Neural cell (in vitro differentiated cells): ENCODE measurements around the gene HS6ST3. TPM values are rescaled to one million over a fixed set of nuclear protein-coding genes. Genes with fewer than 3 reads are reported as not detected.

Experiments used
- H2AFZ ChIP-seq: fragments of 200-600, 300-800 bp; sonication (generic), shearing (Covaris generic); 2 replicates; pipeline ENCODE4 v1.6.0; 2014; ENCODE audit warnings: low read depth, mild to moderate bottlenecking, antibody characterized with exemption, low read length, moderate library complexity
- H3F3A ChIP-seq: fragments of 200-600 bp; shearing (Covaris generic); 2 replicates; pipeline ENCODE4 v1.6.1; 2016; ENCODE audit warnings: mild to moderate bottlenecking, moderate library complexity, mixed read lengths, antibody characterized with exemption, low read length; ENCODE audit not compliant: insufficient read depth, poor library complexity, severe bottlenecking
- H3K27ac ChIP-seq: fragments of 200-600, 300-800 bp; sonication (generic), shearing (Covaris generic); 2 replicates; pipeline ENCODE4 v1.5.1; 2014; ENCODE audit warnings: mild to moderate bottlenecking, low read length, moderate library complexity
- H3K27me3 ChIP-seq: fragments of 300-800, 200-600 bp; sonication (generic), shearing (Covaris generic); 2 replicates; pipeline ENCODE4 v1.6.0; 2014; ENCODE audit warnings: mild to moderate bottlenecking, low read depth, low read length, moderate library complexity; ENCODE audit not compliant: insufficient read depth
- H3K36me3 ChIP-seq: fragments of 300-800, 200-600 bp; sonication (generic), shearing (Covaris generic); 2 replicates; pipeline ENCODE4 v1.5.1; 2014; ENCODE audit warnings: mild to moderate bottlenecking, antibody characterized with exemption, low read length, moderate library complexity; ENCODE audit not compliant: insufficient read depth
- H3K4me2 ChIP-seq: fragments of 300-800, 200-600 bp; sonication (generic), shearing (Covaris generic); 2 replicates; pipeline ENCODE4 v1.6.0; 2014; ENCODE audit warnings: mild to moderate bottlenecking, low read length
- H3K4me3 ChIP-seq: fragments of 300-800, 200-600 bp; sonication (generic), shearing (Covaris generic); 2 replicates; pipeline ENCODE4 v1.5.1; 2014; ENCODE audit warnings: mild to moderate bottlenecking, low read length, moderate library complexity
- H3K79me2 ChIP-seq: fragments of 200-600 bp; shearing (Covaris generic); replicated peaks from 2 replicates; pipeline ENCODE4 v1.6.0; 2014; ENCODE audit warnings: mild to moderate bottlenecking, low read length, moderate library complexity; ENCODE audit not compliant: insufficient read depth
- H3K9ac ChIP-seq: fragments of 300-800, 200-600 bp; sonication (generic), shearing (Covaris generic); 2 replicates; pipeline ENCODE4 v1.6.1; 2016; ENCODE audit warnings: mild to moderate bottlenecking, low read length, mixed read lengths
- H3K9me2 ChIP-seq: fragments of 200-600 bp; shearing (Covaris generic); 2 replicates; pipeline ENCODE4 v1.6.1; 2016; ENCODE audit warnings: mild to moderate bottlenecking, low read length, mixed read lengths; ENCODE audit not compliant: insufficient read depth
- H3K9me3 ChIP-seq: fragments of 200-600, 300-800 bp; sonication (generic), shearing (Covaris generic); 2 replicates; pipeline ENCODE4 v1.6.1; 2016; ENCODE audit warnings: mild to moderate bottlenecking, mixed run types, low read length, moderate library complexity, mixed read lengths
- H4K20me1 ChIP-seq: fragments of 200-600 bp; shearing (Covaris generic); 2 replicates; pipeline ENCODE4 v1.6.1; 2016; ENCODE audit warnings: mild to moderate bottlenecking, mixed run types; ENCODE audit not compliant: insufficient read depth
- EP300 ChIP-seq: fragments of 450-650 bp; conservative IDR thresholded peaks from 2 replicates; pipeline ENCODE4 v1.6.1; 2014; ENCODE audit warnings: antibody characterized with exemption, mild to moderate bottlenecking, moderate library complexity; ENCODE audit not compliant: poor library complexity, severe bottlenecking
- EZH2 ChIP-seq: fragments of 200-600, 300-800 bp; shearing (Covaris generic), sonication (generic); IDR thresholded peaks from 2 replicates; pipeline ENCODE4 v1.6.1; 2014; ENCODE audit warnings: antibody characterized with exemption, low read length, borderline replicate concordance, mild to moderate bottlenecking; ENCODE audit not compliant: insufficient read depth, poor library complexity, severe bottlenecking
- MXI1 ChIP-seq: fragments of 450-650 bp; conservative IDR thresholded peaks from 2 replicates; pipeline ENCODE4 v1.6.1; 2014; ENCODE audit warnings: antibody characterized with exemption, mild to moderate bottlenecking; ENCODE audit not compliant: poor library complexity, severe bottlenecking
- POLR2AphosphoS5 ChIP-seq: IDR thresholded peaks from 2 replicates; pipeline ENCODE4 v1.6.1; 2012
- RAD21 ChIP-seq: fragments of 450-650 bp; conservative IDR thresholded peaks from 2 replicates; pipeline ENCODE4 v1.6.1; 2014; ENCODE audit warnings: antibody characterized with exemption, mild to moderate bottlenecking, moderate library complexity
- SMC3 ChIP-seq: fragments of 450-650 bp; conservative IDR thresholded peaks from 2 replicates; pipeline ENCODE4 v1.6.1; 2014; ENCODE audit warnings: antibody characterized with exemption, mild to moderate bottlenecking, moderate library complexity; ENCODE audit not compliant: poor library complexity
- TAF1 ChIP-seq: IDR thresholded peaks from 2 replicates; pipeline ENCODE4 v1.6.1; 2012; ENCODE audit warnings: low read depth
- polyA plus RNA-seq: library from polyadenylated mRNA; depleted of rRNA; stranded (reverse); fragments of >200 nt; gene quantifications from 2 replicates; pipeline ENCODE4 v1.2.3, GENCODE V29; 2014
- TF ChIP-seq, protein P1 (sequence below): fragments of 450-650 bp; IDR thresholded peaks from 2 replicates; pipeline ENCODE4 v1.5.1; 2014; ENCODE audit warnings: antibody characterized with exemption, mild to moderate bottlenecking, moderate library complexity; ENCODE audit not compliant: poor library complexity, severe bottlenecking
- TF ChIP-seq, protein P2 (sequence below): IDR thresholded peaks from 2 replicates; pipeline ENCODE4 v1.6.1; 2012; ENCODE audit warnings: borderline replicate concordance

HS6ST3 gene
- polyA plus RNA-seq, 1 donor from 2014 or later: 10.9 TPM

DNA sequence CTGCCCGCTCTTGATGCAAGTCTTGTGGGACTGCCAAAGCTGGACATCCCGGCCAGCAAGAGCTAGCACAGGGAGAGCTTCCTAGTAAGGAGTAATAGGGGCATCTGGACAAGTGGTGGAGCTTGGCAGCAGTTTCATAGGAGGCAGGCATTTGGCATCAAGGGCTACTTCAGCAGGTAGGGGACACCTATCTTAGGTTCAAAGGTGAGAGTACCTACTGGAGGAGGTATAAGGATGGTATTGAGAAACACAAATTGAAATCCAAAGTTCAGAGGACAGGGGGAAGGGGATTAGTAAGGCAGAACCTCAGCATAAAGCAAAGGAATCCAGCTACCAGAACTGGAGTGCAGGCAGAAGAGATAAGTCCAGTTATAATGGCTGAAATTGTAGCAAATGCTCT is 462.7 kb downstream of the HS6ST3 start:
- no peaks in the 10 kb centered on the region for H3K36me3 ChIP-seq
- no peaks in the 10 kb centered on the region for H3K79me2 ChIP-seq
- H3K4me2 ChIP-seq: no peak overlapping the region
- H3K9ac ChIP-seq: no peak overlapping the region
- H3K9me3 ChIP-seq: no peaks in the 10 kb centered on the region
- H2AFZ ChIP-seq: no peak overlapping the region
- H4K20me1 ChIP-seq: no peaks in the 10 kb centered on the region
- TF ChIP-seq POLR2AphosphoS5: no peak
- H3K4me3 ChIP-seq: no peak overlapping the region
- H3K27ac ChIP-seq: no peak overlapping the region
- no peaks in the 10 kb centered on the region for H3K9me2 ChIP-seq
- no peaks in the 10 kb centered on the region for H3F3A ChIP-seq
- H3K27me3 ChIP-seq: no peaks in the 10 kb centered on the region

DNA sequence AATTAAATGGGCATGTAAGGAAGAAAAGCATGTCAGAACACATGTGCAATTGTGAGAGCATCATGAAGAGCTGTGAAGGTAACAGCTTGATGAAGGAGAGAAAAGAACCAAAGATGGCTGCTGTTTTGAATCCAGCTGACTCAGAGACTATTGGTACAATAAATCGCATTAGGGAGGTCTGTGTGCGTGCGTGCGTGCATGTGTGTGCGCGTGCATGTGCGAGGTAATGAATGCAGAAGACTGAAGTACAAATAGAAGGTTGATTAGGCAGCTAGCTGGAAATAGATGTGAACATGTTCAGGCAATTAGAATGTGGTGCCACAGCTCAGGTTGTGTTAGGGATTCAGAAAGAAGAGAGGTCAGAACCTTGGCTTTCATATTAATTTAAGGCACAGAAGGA is 463.9 kb downstream of the HS6ST3 start:
- H3K9me3 ChIP-seq: no peaks in the 10 kb centered on the region
- no peak overlapping the region for H3K4me3 ChIP-seq
- H3K27me3 ChIP-seq: no peaks in the 10 kb centered on the region
- no peaks in the 10 kb centered on the region for H3F3A ChIP-seq
- TF ChIP-seq EP300 (no peak), MXI1 (no peak), TAF1 (no peak), EZH2 (no peak), SMC3 (no peak), POLR2AphosphoS5 (no peak), RAD21 (no peak)
- TF ChIP-seq, protein P1, sequence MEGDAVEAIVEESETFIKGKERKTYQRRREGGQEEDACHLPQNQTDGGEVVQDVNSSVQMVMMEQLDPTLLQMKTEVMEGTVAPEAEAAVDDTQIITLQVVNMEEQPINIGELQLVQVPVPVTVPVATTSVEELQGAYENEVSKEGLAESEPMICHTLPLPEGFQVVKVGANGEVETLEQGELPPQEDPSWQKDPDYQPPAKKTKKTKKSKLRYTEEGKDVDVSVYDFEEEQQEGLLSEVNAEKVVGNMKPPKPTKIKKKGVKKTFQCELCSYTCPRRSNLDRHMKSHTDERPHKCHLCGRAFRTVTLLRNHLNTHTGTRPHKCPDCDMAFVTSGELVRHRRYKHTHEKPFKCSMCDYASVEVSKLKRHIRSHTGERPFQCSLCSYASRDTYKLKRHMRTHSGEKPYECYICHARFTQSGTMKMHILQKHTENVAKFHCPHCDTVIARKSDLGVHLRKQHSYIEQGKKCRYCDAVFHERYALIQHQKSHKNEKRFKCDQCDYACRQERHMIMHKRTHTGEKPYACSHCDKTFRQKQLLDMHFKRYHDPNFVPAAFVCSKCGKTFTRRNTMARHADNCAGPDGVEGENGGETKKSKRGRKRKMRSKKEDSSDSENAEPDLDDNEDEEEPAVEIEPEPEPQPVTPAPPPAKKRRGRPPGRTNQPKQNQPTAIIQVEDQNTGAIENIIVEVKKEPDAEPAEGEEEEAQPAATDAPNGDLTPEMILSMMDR: no peak
- TF ChIP-seq, protein P2, sequence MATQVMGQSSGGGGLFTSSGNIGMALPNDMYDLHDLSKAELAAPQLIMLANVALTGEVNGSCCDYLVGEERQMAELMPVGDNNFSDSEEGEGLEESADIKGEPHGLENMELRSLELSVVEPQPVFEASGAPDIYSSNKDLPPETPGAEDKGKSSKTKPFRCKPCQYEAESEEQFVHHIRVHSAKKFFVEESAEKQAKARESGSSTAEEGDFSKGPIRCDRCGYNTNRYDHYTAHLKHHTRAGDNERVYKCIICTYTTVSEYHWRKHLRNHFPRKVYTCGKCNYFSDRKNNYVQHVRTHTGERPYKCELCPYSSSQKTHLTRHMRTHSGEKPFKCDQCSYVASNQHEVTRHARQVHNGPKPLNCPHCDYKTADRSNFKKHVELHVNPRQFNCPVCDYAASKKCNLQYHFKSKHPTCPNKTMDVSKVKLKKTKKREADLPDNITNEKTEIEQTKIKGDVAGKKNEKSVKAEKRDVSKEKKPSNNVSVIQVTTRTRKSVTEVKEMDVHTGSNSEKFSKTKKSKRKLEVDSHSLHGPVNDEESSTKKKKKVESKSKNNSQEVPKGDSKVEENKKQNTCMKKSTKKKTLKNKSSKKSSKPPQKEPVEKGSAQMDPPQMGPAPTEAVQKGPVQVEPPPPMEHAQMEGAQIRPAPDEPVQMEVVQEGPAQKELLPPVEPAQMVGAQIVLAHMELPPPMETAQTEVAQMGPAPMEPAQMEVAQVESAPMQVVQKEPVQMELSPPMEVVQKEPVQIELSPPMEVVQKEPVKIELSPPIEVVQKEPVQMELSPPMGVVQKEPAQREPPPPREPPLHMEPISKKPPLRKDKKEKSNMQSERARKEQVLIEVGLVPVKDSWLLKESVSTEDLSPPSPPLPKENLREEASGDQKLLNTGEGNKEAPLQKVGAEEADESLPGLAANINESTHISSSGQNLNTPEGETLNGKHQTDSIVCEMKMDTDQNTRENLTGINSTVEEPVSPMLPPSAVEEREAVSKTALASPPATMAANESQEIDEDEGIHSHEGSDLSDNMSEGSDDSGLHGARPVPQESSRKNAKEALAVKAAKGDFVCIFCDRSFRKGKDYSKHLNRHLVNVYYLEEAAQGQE: no peak
- H3K9me2 ChIP-seq: no peaks in the 10 kb centered on the region
- no peaks in the 10 kb centered on the region for H4K20me1 ChIP-seq
- no peaks in the 10 kb centered on the region for H3K36me3 ChIP-seq
- no peak overlapping the region for H3K4me2 ChIP-seq
- no peak overlapping the region for H3K9ac ChIP-seq
- no peak overlapping the region for H2AFZ ChIP-seq
- H3K27ac ChIP-seq: no peak overlapping the region
- H3K79me2 ChIP-seq: no peaks in the 10 kb centered on the region

DNA sequence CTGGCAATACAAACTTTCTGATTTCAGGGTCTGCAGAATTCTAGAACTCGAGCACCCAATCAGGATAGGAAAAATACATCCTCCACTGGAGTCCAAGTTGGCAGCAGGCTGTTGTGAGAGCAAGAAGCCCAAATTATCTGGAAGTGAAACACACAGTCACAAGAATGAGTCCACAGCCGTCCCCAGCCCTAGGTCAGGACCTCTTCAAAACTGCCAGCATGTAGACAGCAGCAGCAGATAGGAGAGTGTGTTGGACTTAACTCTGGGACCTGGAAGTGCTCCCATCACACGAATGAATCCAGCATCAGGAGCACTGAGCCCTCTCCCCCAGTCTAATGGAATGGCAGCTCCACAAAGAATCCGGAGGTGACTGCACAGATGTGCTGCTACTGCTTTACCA is 483.7 kb downstream of the HS6ST3 start:
- no peak overlapping the region for H3K27ac ChIP-seq
- H2AFZ ChIP-seq: no peak overlapping the region
- H3K9ac ChIP-seq: no peak overlapping the region
- H3K9me2 ChIP-seq: no peaks in the 10 kb centered on the region
- H3K79me2 ChIP-seq: no peaks in the 10 kb centered on the region
- TF ChIP-seq RAD21 (no peak), POLR2AphosphoS5 (no peak), EP300 (no peak), MXI1 (no peak), SMC3 (no peak), EZH2 (no peak), TAF1 (no peak)
- TF ChIP-seq, protein P2: no peak
- TF ChIP-seq, protein P1: no peak
- no peaks in the 10 kb centered on the region for H3K27me3 ChIP-seq
- no peak overlapping the region for H3K4me2 ChIP-seq
- H3K9me3 ChIP-seq: no peaks in the 10 kb centered on the region
- H3K4me3 ChIP-seq: no peak overlapping the region
- no peaks in the 10 kb centered on the region for H3F3A ChIP-seq
- no peaks in the 10 kb centered on the region for H4K20me1 ChIP-seq
- H3K36me3 ChIP-seq: no peaks in the 10 kb centered on the region
